GM21717 (cell line): ENCODE data around the gene SLC8A2.

Source experiments
- ATAC-seq: cut with Tn5 transposase; IDR thresholded peaks from one replicate; pipeline ENCODE4 v1.9.1; 2021; ENCODE audit warnings: mild to moderate bottlenecking, moderate library complexity; ENCODE audit not compliant: unreplicated experiment

The SLC8A2 gene

DNA sequence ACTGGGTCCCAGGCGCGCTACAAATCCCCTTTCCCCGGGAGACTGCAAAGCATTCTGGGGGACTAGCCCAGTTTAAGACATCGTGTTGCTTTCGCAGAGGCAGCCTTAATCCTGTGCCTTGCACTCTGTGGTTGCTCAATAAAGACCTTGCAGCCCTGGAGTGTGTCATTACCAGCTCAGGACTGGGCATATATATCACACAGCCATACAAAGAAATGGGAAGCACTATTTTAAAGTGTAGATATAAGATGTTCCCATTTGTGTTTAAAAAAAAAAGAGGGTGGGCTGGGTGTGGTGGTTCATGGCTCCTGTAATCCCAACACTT is 32.1 kb upstream of the SLC8A2 start:
- ATAC-seq: no peak

DNA sequence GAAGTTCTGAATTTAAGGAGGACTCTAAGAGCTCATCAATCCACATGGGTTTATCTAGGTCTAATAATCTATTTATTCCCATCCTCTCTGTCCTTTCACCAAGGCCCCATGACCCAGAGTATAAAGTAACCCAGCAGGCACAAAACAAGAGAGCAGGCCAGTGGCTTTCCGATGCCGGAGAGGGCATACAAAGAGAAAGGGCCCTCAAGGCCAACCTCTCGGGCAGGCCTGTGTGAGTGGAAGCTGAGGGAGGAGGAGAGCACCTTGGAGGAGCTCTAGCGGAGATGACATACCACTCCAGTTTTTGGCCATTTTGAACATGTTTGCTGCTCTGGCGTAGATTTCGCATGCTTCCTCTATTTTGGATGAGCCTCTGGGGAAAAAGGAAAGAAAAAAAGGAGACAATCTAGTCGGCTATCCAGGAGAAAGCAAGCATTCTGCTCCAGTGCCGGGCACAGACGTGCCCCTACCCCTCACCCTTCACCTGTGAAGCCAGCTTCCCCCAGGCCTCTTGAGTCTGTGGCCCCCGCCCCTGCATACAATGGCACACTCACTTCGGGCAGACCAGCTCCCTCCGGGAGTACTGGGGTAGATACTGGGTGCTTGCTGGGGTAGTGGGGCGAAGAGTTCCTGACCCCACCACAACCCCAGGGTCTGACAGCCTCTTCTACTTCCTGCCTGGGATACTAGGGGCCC is 31.6 kb upstream of the SLC8A2 start:
- ATAC-seq: no peak

- no peak for ATAC-seq
Observed at GRCh38 chr19:47499863-47500830, 28.5 kb upstream of the SLC8A2 start.

DNA sequence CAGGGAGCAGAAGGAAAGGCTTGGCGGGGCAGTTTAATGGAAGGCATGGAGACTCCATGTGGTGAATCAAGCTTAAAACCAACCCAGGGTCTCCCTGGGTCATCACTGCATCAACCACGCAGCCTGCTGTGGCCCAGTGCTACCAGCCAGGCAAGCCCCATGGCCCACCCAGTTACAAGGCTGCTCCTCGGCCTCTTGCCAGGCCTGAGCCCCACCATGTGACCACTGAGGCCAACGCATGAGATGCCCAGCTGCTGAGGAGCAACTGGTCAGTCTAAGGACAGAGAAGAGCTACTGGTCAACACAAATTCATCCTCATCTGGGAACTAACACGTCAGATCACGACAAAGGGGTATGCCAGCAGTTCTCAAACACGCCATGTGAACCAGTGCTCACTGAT is 27.7 kb upstream of the SLC8A2 start:
- no peak for ATAC-seq

DNA sequence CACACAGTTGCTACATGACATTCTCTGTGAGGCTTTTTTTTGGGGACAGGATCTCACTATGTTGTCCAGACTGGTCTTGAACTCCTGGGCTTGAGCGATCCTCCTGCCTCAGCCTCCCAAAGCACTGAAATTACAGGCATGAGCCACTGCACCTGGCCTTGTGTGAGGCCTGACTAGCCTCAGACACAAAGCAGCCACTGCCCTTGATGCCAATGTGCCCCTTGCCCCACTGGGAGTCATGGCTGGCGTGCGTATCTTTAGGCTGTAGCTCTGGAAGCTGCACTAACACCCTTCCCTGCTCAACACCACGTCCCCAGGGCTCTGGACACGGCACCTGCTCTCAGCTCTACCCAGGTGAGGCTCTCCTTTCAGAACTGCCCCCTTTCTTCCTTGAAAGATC is 26.9 kb upstream of the SLC8A2 start:
- no peak for ATAC-seq

DNA sequence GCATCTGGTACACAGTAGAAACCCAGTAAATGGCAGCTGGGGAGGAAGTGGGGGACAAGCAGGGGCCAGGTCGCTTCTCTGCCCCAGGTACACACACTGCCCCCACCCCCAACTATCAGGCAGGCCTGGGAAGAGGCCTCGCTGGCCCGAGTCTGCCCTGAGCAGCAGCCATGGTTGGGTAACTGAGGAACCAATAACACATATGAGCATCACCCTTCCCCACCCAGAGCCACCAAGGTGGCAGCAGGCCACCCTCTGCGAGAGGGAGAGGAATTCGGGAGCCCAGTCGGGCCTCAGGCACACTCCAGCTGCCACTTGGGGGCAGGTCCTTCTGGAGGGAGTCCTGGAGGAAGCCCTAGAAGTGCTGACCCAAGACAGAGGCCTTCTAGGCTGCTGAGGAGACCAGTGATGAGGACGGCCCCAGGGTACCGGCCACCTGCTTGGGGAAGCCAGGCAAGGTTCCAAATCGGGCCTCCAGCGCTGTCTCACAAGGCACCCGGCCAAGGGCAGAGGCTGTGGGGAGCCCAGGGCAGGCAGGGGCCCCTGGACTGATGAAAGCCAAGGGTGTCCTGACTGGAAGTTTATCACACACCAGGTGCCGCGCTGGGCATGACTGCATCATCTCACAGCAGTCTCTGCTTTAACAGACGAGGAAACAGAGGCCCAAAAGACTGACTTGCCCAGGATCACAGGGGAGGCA is 26.3 kb upstream of the SLC8A2 start:
- ATAC-seq: no peak

GRCh38 chr19:47497050-47497766 is 25.5 kb upstream of the SLC8A2 start:
- ATAC-seq: no peak

- ATAC-seq: no peak
Observed at GRCh38 chr19:47495478-47496372, 24.0 kb upstream of the SLC8A2 start.

GRCh38 chr19:47494729-47495128 is 23.0 kb upstream of the SLC8A2 start:
- no peak for ATAC-seq

DNA sequence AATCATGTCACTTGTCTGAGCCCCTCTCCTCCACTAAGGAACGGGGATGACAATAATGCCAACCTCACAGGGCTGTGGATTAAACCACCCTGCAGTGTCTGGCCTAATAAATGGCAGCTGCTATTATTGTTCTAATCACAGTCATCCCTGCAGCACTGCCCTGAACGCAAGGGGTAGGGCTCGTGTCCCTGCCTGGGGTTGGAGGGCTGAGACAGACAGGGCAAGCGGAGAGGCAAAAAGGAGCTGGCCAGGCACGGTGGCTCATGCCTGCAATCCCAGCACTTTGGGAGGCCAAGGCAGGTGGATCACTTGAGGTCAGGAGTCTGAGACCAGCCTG is 22.5 kb upstream of the SLC8A2 start:
- ATAC-seq: no peak

GRCh38 chr19:47493378-47494210 is 21.9 kb upstream of the SLC8A2 start:
- ATAC-seq: no peak

- no peak for ATAC-seq
Observed at GRCh38 chr19:47492571-47493377, 21.1 kb upstream of the SLC8A2 start.

GRCh38 chr19:47492137-47492533 is 20.4 kb upstream of the SLC8A2 start:
- no peak for ATAC-seq

- ATAC-seq: no peak
Observed at GRCh38 chr19:47491358-47492136, 19.9 kb upstream of the SLC8A2 start.

DNA sequence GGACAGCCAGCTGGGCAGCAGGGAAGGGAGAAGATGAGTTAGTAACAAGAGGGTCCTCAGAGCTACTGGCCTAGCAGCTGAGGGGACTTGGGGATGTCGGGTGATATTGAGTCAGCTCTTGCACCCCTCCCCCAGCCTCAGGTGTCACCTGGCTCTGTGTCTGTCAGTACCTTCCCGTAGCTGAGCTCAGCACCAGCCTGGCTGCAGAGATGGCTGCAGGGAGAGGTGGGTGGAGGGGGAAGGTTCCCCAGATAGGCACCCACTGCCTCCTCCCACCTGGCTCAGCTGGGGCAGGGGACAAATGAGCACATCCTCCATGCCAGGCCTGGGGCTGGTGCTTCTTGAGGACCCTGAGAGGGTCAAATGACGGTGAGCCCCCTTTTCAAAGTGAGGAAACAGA is 19.2 kb upstream of the SLC8A2 start:
- ATAC-seq: no peak

GRCh38 chr19:47490031-47490430 is 18.3 kb upstream of the SLC8A2 start:
- no peak for ATAC-seq

DNA sequence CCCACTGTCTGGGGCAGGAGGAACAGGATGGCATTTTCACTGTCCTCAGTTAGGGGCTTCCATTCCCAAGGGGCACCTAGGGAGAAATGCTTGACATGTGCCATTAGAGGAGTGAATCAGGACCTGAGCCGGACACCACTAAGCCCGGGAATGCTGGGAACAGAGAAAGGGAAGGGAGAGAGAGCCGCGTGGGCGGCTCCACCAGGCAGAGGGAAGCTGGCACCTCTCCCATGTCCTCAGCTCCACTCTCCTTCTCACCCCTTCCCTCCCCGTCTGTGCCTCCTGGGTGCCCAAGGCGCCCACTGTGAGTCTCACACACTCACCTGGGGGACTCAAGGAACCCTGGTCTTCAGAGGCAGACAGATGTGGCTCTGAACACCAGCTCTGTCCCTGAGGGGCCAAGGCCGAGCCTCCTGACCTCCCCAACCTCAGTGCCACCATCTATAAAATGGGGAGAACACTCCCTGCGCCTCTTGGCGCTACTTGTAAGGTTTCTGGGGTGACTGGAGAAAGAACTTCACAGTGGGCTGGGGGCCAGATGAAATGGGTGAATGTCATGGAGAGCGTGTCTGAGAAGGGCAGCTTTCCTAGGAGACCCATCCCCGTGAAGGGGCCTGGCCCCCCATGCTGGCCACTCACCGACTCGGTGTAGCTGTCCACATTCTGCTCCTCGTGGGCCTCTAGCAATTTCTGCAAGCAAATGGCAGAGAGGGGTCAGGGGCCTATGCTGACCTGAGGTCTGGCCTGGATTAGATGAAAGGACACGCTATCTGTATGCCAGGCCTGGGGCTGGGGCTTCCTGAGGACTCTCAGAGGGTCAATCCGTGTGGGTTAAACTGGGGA is 17.6 kb upstream of the SLC8A2 start:
- ATAC-seq: no peak
